ENCODE data around the gene NKX1-2.

- TF ChIP-seq POLR2A (IDR thresholded peaks at IDR 0.05), result no peak
- no peak for TF ChIP-seq CTCF (IDR thresholded peaks at IDR 0.05)
Observed at GRCh38 chr10:124481717-124482116, 31.9 kb upstream of the NKX1-2 start.

Measured in transverse colon (tissue), 3 donors.